WI38 (cell line): ENCODE data around the gene NHSL2.
"Not testable (repeated sequence)": the region's sequence is repeated elsewhere in the genome, so short reads cannot be mapped to it uniquely, and the experiment has no call there.

Experiments
- H3K4me3 ChIP-seq: 2 replicates; pipeline ENCODE4 v1.5.1; 2011; ENCODE audit warnings: low read depth, mild to moderate bottlenecking, control low read depth, low read length
- CTCF ChIP-seq: IDR thresholded peaks from 2 replicates; pipeline ENCODE4 v1.5.1; 2012; ENCODE audit warnings: low read depth, mild to moderate bottlenecking, control low read depth, low read length

Gene NHSL2

GRCh38 chrX:72143609-72143907, 232.9 kb downstream of the NHSL2 start:
- no peak overlapping the region for H3K4me3 ChIP-seq
- TF ChIP-seq CTCF = no peak

GRCh38 chrX:72145181-72145580, 234.5 kb downstream of the NHSL2 start:
- no peak overlapping the region for H3K4me3 ChIP-seq
- TF ChIP-seq CTCF = no peak

GRCh38 chrX:72146527-72146926, 235.9 kb downstream of the NHSL2 start:
- no peak overlapping the region for H3K4me3 ChIP-seq
- TF ChIP-seq CTCF = no peak

- no peak overlapping the region for H3K4me3 ChIP-seq
- TF ChIP-seq CTCF = no peak
Observed at GRCh38 chrX:72158773-72159172, 248.1 kb downstream of the NHSL2 start.

GRCh38 chrX:72159769-72160168, 249.1 kb downstream of the NHSL2 start:
- H3K4me3 ChIP-seq = no peak overlapping the region
- no peak for TF ChIP-seq CTCF

GRCh38 chrX:72165551-72165950, 254.9 kb downstream of the NHSL2 start:
- no peak for TF ChIP-seq CTCF

GRCh38 chrX:72169008-72169728, 258.5 kb downstream of the NHSL2 start:
- H3K4me3 ChIP-seq = no peak overlapping the region
- TF ChIP-seq CTCF = no peak

More at GRCh38 chrX:72165551-72165950, 254.9 kb downstream of the NHSL2 start:
- no peak overlapping the region for H3K4me3 ChIP-seq

GRCh38 chrX:72176289-72176688, 265.6 kb downstream of the NHSL2 start:
- not testable (repeated sequence) for H3K4me3 ChIP-seq
